Neural progenitor cell (in vitro differentiated cells): ENCODE data around the gene SEMA3D. TPM values are rescaled to one million over a fixed set of nuclear protein-coding genes. Genes with fewer than 3 reads are reported as not detected.

Experiments used
- DNase-seq: peaks from one replicate; pipeline ENCODE4 v3.0.0-alpha.2; 2016; ENCODE audit warnings: low spot score
- H2AFZ ChIP-seq: fragments of 200-600 bp; sonication (generic); replicated peaks from 2 replicates; pipeline ENCODE4 v1.6.1; 2016; ENCODE audit warnings: antibody characterized with exemption
- H3F3A ChIP-seq: fragments of 200-600 bp; sonication (generic); 2 replicates; pipeline ENCODE4 v1.6.1; 2016; ENCODE audit warnings: antibody characterized with exemption, low read depth
- H3K27ac ChIP-seq: fragments of 200-600 bp; sonication (generic); 2 replicates; pipeline ENCODE4 v1.5.1; 2016; ENCODE audit warnings: mild to moderate bottlenecking
- H3K27me3 ChIP-seq: fragments of 200-600 bp; sonication (generic); 2 replicates; pipeline ENCODE4 v1.6.1; 2016; ENCODE audit warnings: mild to moderate bottlenecking, moderate library complexity
- H3K36me3 ChIP-seq: fragments of 200-600 bp; sonication (generic); 2 replicates; pipeline ENCODE4 v1.5.1; 2016
- H3K4me1 ChIP-seq: fragments of 200-600 bp; sonication (generic); 2 replicates; pipeline ENCODE4 v1.6.1; 2016; ENCODE audit warnings: mixed run types
- H3K4me2 ChIP-seq: fragments of 200-600 bp; sonication (generic); 2 replicates; pipeline ENCODE4 v1.6.1; 2016
- H3K4me3 ChIP-seq: fragments of 200-600 bp; sonication (generic); 2 replicates; pipeline ENCODE4 v1.5.1; 2016
- H3K79me2 ChIP-seq: fragments of 200-600 bp; sonication (generic); 2 replicates; pipeline ENCODE4 v1.6.1; 2016; ENCODE audit warnings: low read depth
- H3K9ac ChIP-seq: fragments of 200-600 bp; sonication (generic); 2 replicates; pipeline ENCODE4 v1.6.1; 2016
- H3K9me3 ChIP-seq: fragments of 200-600 bp; sonication (generic); 2 replicates; pipeline ENCODE4 v1.5.1; 2016; ENCODE audit warnings: low read depth
- H4K20me1 ChIP-seq: fragments of 200-600 bp; sonication (generic); 2 replicates; pipeline ENCODE4 v1.6.1; 2016; ENCODE audit warnings: low read depth
- H3K27ac Mint-ChIP-seq: 3 replicates; pipeline ENCODE4 v1.8.0; 2021; ENCODE audit warnings: mixed read lengths
- H3K27me3 Mint-ChIP-seq: 2 replicates; pipeline ENCODE4 v1.8.0; 2022; ENCODE audit warnings: low read depth, mild to moderate bottlenecking, inconsistent platforms, moderate library complexity, mixed read lengths; ENCODE audit not compliant: insufficient read depth
- H3K36me3 Mint-ChIP-seq: 3 replicates; pipeline ENCODE4 v1.8.0; 2021; ENCODE audit warnings: mixed read lengths
- H3K4me1 Mint-ChIP-seq: 3 replicates; pipeline ENCODE4 v1.8.0; 2021; ENCODE audit warnings: mixed read lengths
- H3K4me3 Mint-ChIP-seq: 3 replicates; pipeline ENCODE4 v1.8.0; 2021; ENCODE audit warnings: mild to moderate bottlenecking, moderate library complexity, mixed read lengths
- H3K9me3 Mint-ChIP-seq: 3 replicates; pipeline ENCODE4 v1.8.0; 2020; ENCODE audit warnings: mixed read lengths
- CTCF ChIP-seq: fragments of 200-600 bp; sonication (generic); IDR thresholded peaks from 2 replicates; pipeline ENCODE4 v1.5.1; 2017; ENCODE audit warnings: antibody characterized with exemption, mild to moderate bottlenecking
- EZH2 ChIP-seq: fragments of 200-600 bp; sonication (generic); IDR thresholded peaks from 2 replicates; pipeline ENCODE4 v1.6.1; 2017; ENCODE audit warnings: antibody characterized with exemption, mild to moderate bottlenecking, moderate library complexity
- EZH2phosphoT487 ChIP-seq: fragments of 200-600 bp; sonication (generic); IDR thresholded peaks from 2 replicates; pipeline ENCODE4 v1.6.1; 2017; ENCODE audit warnings: antibody characterized with exemption
- total RNA-seq: library from RNA; depleted of rRNA; stranded (reverse); fragments of >200 nt; gene quantifications from 2 replicates; pipeline ENCODE4 v1.2.3, GENCODE V29; 2015; ENCODE audit warnings: low replicate concordance

SEMA3D gene
- total RNA-seq, 1 donor from 2014 or later, result 0.99 TPM

DNA sequence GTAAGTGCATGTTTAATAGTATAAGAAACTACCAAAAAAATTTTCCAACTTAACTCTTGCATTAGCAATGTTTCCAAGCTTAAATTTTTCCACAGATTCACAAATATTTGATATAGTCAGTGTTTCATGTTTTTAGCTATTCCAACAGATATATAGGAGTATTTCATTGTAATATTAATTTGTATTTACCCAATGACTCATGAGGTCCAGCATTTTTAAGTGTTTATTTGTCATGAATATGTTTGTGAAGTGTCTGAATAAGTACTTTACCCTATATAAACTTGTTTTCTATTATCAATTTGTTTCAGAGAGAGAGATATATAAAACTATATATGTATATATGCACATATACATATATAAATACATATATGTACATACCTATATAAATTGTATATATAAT is 71.0 kb downstream of the SEMA3D start:
- H4K20me1 ChIP-seq, result no peaks in the 10 kb centered on the region
- H3K4me3 ChIP-seq, result no peak overlapping the region
- Mint-ChIP-seq H3K27ac (no peak overlapping the region), H3K4me3 (no peak overlapping the region), H3K4me1 (no peaks in the 10 kb centered on the region), H3K27me3 (no peaks in the 10 kb centered on the region), H3K9me3 (no peaks in the 10 kb centered on the region), H3K36me3 (peaks cover 3% of the 10 kb centered on the region)
- no peaks in the 10 kb centered on the region for H3K27me3 ChIP-seq
- no peak overlapping the region for H3K4me2 ChIP-seq
- H2AFZ ChIP-seq, result no peak overlapping the region
- H3K27ac ChIP-seq, result no peak overlapping the region
- H3K9ac ChIP-seq, result no peak overlapping the region
- H3K36me3 ChIP-seq, result no peaks in the 10 kb centered on the region
- DNase-seq, result no peak
- peaks cover 5% of the 10 kb centered on the region for H3K9me3 ChIP-seq
- no peaks in the 10 kb centered on the region for H3K4me1 ChIP-seq
- H3K79me2 ChIP-seq, result no peaks in the 10 kb centered on the region
- no peaks in the 10 kb centered on the region for H3F3A ChIP-seq
- TF ChIP-seq EZH2phosphoT487 (no peak), CTCF (no peak), EZH2 (no peak)

GRCh38 chr7:85115006-85115405 is 71.8 kb downstream of the SEMA3D start:
- Histone ChIP-seq H4K20me1 (no peaks in the 10 kb centered on the region), H3K4me2 (no peak overlapping the region), H3K27me3 (no peaks in the 10 kb centered on the region), H3K9ac (no peak overlapping the region), H2AFZ (no peak overlapping the region), H3K79me2 (no peaks in the 10 kb centered on the region), H3K27ac (no peak overlapping the region), H3K9me3 (peaks cover 5% of the 10 kb centered on the region), H3K4me1 (no peaks in the 10 kb centered on the region), H3K36me3 (no peaks in the 10 kb centered on the region), H3F3A (no peaks in the 10 kb centered on the region), H3K4me3 (no peak overlapping the region)
- no peak for TF ChIP-seq CTCF
- no peak for TF ChIP-seq EZH2
- TF ChIP-seq EZH2phosphoT487, result no peak
- no peaks in the 10 kb centered on the region for H3K9me3 Mint-ChIP-seq
- DNase-seq, result no peak
- no peaks in the 10 kb centered on the region for H3K27me3 Mint-ChIP-seq
- H3K4me3 Mint-ChIP-seq, result no peak overlapping the region
- H3K36me3 Mint-ChIP-seq, result peaks cover 3% of the 10 kb centered on the region
- no peaks in the 10 kb centered on the region for H3K4me1 Mint-ChIP-seq
- H3K27ac Mint-ChIP-seq, result no peak overlapping the region

- Mint-ChIP-seq H3K9me3 (no peaks in the 10 kb centered on the region), H3K27ac (no peak overlapping the region), H3K27me3 (no peaks in the 10 kb centered on the region), H3K4me3 (no peak overlapping the region), H3K4me1 (no peaks in the 10 kb centered on the region), H3K36me3 (peaks cover 2% of the 10 kb centered on the region)
- Histone ChIP-seq H3K9ac (no peak overlapping the region), H3K79me2 (no peaks in the 10 kb centered on the region), H3K27me3 (no peaks in the 10 kb centered on the region), H3K4me3 (no peak overlapping the region), H3K4me2 (no peak overlapping the region), H2AFZ (no peak overlapping the region), H3K4me1 (no peaks in the 10 kb centered on the region), H3F3A (no peaks in the 10 kb centered on the region), H3K9me3 (peaks cover 4% of the 10 kb centered on the region), H4K20me1 (no peaks in the 10 kb centered on the region), H3K27ac (no peak overlapping the region), H3K36me3 (no peaks in the 10 kb centered on the region)
- TF ChIP-seq EZH2 (no peak), EZH2phosphoT487 (no peak), CTCF (no peak)
- no peak for DNase-seq
Measured at GRCh38 chr7:85114342-85114741, 72.5 kb downstream of the SEMA3D start.

- H3K9me3 Mint-ChIP-seq, result no peaks in the 10 kb centered on the region
- H3K4me1 Mint-ChIP-seq, result no peaks in the 10 kb centered on the region
- Histone ChIP-seq H3K36me3 (no peaks in the 10 kb centered on the region), H3K4me1 (no peaks in the 10 kb centered on the region), H3K4me2 (no peak overlapping the region), H3K79me2 (no peaks in the 10 kb centered on the region), H3K4me3 (no peak overlapping the region), H3K9ac (no peak overlapping the region), H4K20me1 (no peaks in the 10 kb centered on the region), H3K9me3 (no peaks in the 10 kb centered on the region), H3K27ac (no peak overlapping the region), H3F3A (no peaks in the 10 kb centered on the region), H2AFZ (no peak overlapping the region), H3K27me3 (no peaks in the 10 kb centered on the region)
- no peak for TF ChIP-seq EZH2phosphoT487
- no peak for TF ChIP-seq EZH2
- no peak for TF ChIP-seq CTCF
- no peak for DNase-seq
- no peak overlapping the region for H3K27ac Mint-ChIP-seq
- H3K27me3 Mint-ChIP-seq, result no peaks in the 10 kb centered on the region
- H3K4me3 Mint-ChIP-seq, result no peak overlapping the region
- H3K36me3 Mint-ChIP-seq, result no peaks in the 10 kb centered on the region
Measured at GRCh38 chr7:85111761-85112160, 75.1 kb downstream of the SEMA3D start.
